H9 (cell line): ENCODE data around the gene SIX3. TPM values are rescaled to one million over a fixed set of nuclear protein-coding genes. Genes with fewer than 3 reads are reported as not detected.

ENCODE experiments used
- DNase-seq: peaks from one replicate; pipeline ENCODE4 v3.0.0-alpha.2; 2017
- H2AFZ ChIP-seq: one replicate; pipeline ENCODE4 v1.6.1; 2013; ENCODE audit warnings: mild to moderate bottlenecking, low read length, control low read depth, moderate library complexity
- H2AK5ac ChIP-seq: 2 replicates; pipeline ENCODE4 v1.6.1; 2013; ENCODE audit warnings: low read length, control low read depth, mixed read lengths; ENCODE audit not compliant: insufficient read length
- H2BK120ac ChIP-seq: one replicate; pipeline ENCODE4 v1.6.1; 2013; ENCODE audit warnings: low read depth, mild to moderate bottlenecking, low read length, control low read depth, inconsistent platforms; ENCODE audit not compliant: poor library complexity, severe bottlenecking
- H2BK12ac ChIP-seq: 2 replicates; pipeline ENCODE4 v1.6.1; 2013; ENCODE audit warnings: low read length, control low read depth, mixed read lengths, low read depth; ENCODE audit not compliant: insufficient read length
- H2BK15ac ChIP-seq: 2 replicates; pipeline ENCODE4 v1.6.1; 2013; ENCODE audit warnings: low read depth, low read length, control low read depth
- H2BK20ac ChIP-seq: one replicate; pipeline ENCODE4 v1.6.1; 2013; ENCODE audit warnings: low read depth, mild to moderate bottlenecking, low read length, control low read depth, inconsistent platforms; ENCODE audit not compliant: poor library complexity, severe bottlenecking
- H2BK5ac ChIP-seq: 2 replicates; pipeline ENCODE4 v1.6.1; 2013; ENCODE audit warnings: low read length, control low read depth, mixed read lengths; ENCODE audit not compliant: insufficient read length
- H3K14ac ChIP-seq: 2 replicates; pipeline ENCODE4 v1.6.1; 2013; ENCODE audit warnings: low read length, control low read depth; ENCODE audit not compliant: insufficient read depth
- H3K18ac ChIP-seq: 2 replicates; pipeline ENCODE4 v1.6.1; 2013; ENCODE audit warnings: low read depth, mild to moderate bottlenecking, mixed read lengths, low read length, control low read depth; ENCODE audit not compliant: insufficient read length
- H3K23ac ChIP-seq: 2 replicates; pipeline ENCODE4 v1.6.1; 2013; ENCODE audit warnings: low read length, control low read depth, mixed read lengths, low read depth; ENCODE audit not compliant: insufficient read length
- H3K23me2 ChIP-seq: 2 replicates; pipeline ENCODE4 v1.6.1; 2013; ENCODE audit warnings: low read depth, mild to moderate bottlenecking, mixed read lengths, low read length, control low read depth; ENCODE audit not compliant: insufficient read length, poor library complexity, severe bottlenecking
- H3K27ac ChIP-seq: 2 replicates; pipeline ENCODE4 v1.5.1; 2013; ENCODE audit warnings: low read length, control low read depth, mixed read lengths, low read depth; ENCODE audit not compliant: insufficient read length
- H3K27me3 ChIP-seq: 2 replicates; pipeline ENCODE4 v1.6.1; 2013; ENCODE audit warnings: low read length, control low read depth, inconsistent platforms; ENCODE audit not compliant: insufficient read depth
- H3K4ac ChIP-seq: 2 replicates; pipeline ENCODE4 v1.6.1; 2013; ENCODE audit warnings: low read depth, mild to moderate bottlenecking, control low read depth, inconsistent platforms, low read length, moderate library complexity
- H3K4me1 ChIP-seq: 2 replicates; pipeline ENCODE4 v1.6.1; 2013; ENCODE audit warnings: low read length, control low read depth, inconsistent platforms; ENCODE audit not compliant: insufficient read depth
- H3K4me2 ChIP-seq: 2 replicates; pipeline ENCODE4 v1.6.1; 2013; ENCODE audit warnings: low read length, control low read depth, mixed read lengths; ENCODE audit not compliant: insufficient read length, insufficient read depth
- H3K56ac ChIP-seq: 2 replicates; pipeline ENCODE4 v1.6.1; 2013; ENCODE audit warnings: low read depth, mild to moderate bottlenecking, mixed read lengths, low read length, control low read depth; ENCODE audit not compliant: insufficient read length
- H3K79me1 ChIP-seq: 2 replicates; pipeline ENCODE4 v1.6.1; 2013; ENCODE audit warnings: low read depth, mild to moderate bottlenecking, moderate library complexity, low read length, control low read depth, inconsistent platforms; ENCODE audit not compliant: insufficient read depth, poor library complexity, severe bottlenecking
- H3K79me2 ChIP-seq: 2 replicates; pipeline ENCODE4 v1.6.1; 2013; ENCODE audit warnings: low read length, control low read depth, inconsistent platforms; ENCODE audit not compliant: insufficient read depth
- H3K9ac ChIP-seq: 2 replicates; pipeline ENCODE4 v1.6.1; 2013; ENCODE audit warnings: low read length, control low read depth, mixed read lengths; ENCODE audit not compliant: insufficient read length; ENCODE audit errors: extremely low read depth
- H3K9me3 ChIP-seq: one replicate; pipeline ENCODE4 v1.6.1; 2013; ENCODE audit warnings: low read depth, low read length, inconsistent platforms; ENCODE audit not compliant: control insufficient read depth
- H3T11ph ChIP-seq: one replicate; pipeline ENCODE4 v1.6.1; 2013; ENCODE audit warnings: mild to moderate bottlenecking, low read length, control low read depth, inconsistent platforms
- H4K20me1 ChIP-seq: one replicate; pipeline ENCODE4 v1.6.1; 2013; ENCODE audit not compliant: control insufficient read depth, insufficient read length, insufficient read depth
- H4K5ac ChIP-seq: 2 replicates; pipeline ENCODE4 v1.6.1; 2013; ENCODE audit warnings: low read depth, mild to moderate bottlenecking, mixed read lengths, low read length, control low read depth; ENCODE audit not compliant: insufficient read length
- H4K8ac ChIP-seq: replicated peaks from 2 replicates; pipeline ENCODE4 v1.6.1; 2013; ENCODE audit warnings: low read length, control low read depth, mixed read lengths, low read depth; ENCODE audit not compliant: insufficient read length
- H4K91ac ChIP-seq: 2 replicates; pipeline ENCODE4 v1.6.1; 2013; ENCODE audit warnings: low read depth, mild to moderate bottlenecking, moderate library complexity, mixed read lengths, low read length, control low read depth; ENCODE audit not compliant: insufficient read length
- H3K27ac Mint-ChIP-seq, 3 experiments: 2 replicates in 2 of 3; 3 replicates in 1 of 3; pipeline ENCODE4 v1.8.0; 2020 to 2021; ENCODE audit warnings: mixed read lengths in 3 of 3, mild to moderate bottlenecking in 1 of 3, moderate library complexity in 1 of 3
- H3K27me3 Mint-ChIP-seq: 2 replicates; pipeline ENCODE4 v1.8.0; 2021; ENCODE audit warnings: low read depth, mild to moderate bottlenecking, moderate library complexity, mixed read lengths
- H3K36me3 Mint-ChIP-seq, 3 experiments: 2 replicates in 2 of 3; 3 replicates in 1 of 3; pipeline ENCODE4 v1.8.0; 2020 to 2021; ENCODE audit warnings: low read depth in 3 of 3, mixed read lengths in 3 of 3; ENCODE audit not compliant: insufficient read depth in 1 of 3
- H3K4me1 Mint-ChIP-seq, 2 experiments: 2 replicates each; pipeline ENCODE4 v1.8.0; 2020; ENCODE audit warnings: mixed read lengths in 2 of 2
- H3K4me3 Mint-ChIP-seq, 2 experiments: 2 replicates in 1 of 2; 3 replicates in 1 of 2; pipeline ENCODE4 v1.8.0; 2020 to 2021; ENCODE audit warnings: mild to moderate bottlenecking in 2 of 2, mixed read lengths in 2 of 2, moderate library complexity in 1 of 2
- H3K9me3 Mint-ChIP-seq, 2 experiments: 2 replicates in 1 of 2; 3 replicates in 1 of 2; pipeline ENCODE4 v1.8.0; 2020; ENCODE audit warnings: mild to moderate bottlenecking in 2 of 2, mixed read lengths in 2 of 2, moderate library complexity in 1 of 2
- CTCF ChIP-seq: fragments of 200-600 bp; sonication (generic); conservative IDR thresholded peaks from 3 replicates; pipeline ENCODE4 v1.8.0; 2021; ENCODE audit warnings: antibody characterized with exemption, mild to moderate bottlenecking
- WGBS: extraction: QIAGEN DNeasy Blood & Tissue Kit; methylation state at CpG from one replicate; pipeline ENCODE4 v1.1.7; 2013; ENCODE audit warnings: missing lambda C conversion rate, low lambda C conversion rate, mixed read lengths; ENCODE audit not compliant: insufficient read length; ENCODE audit errors: extremely low coverage; 5-methylcytosine and 5-hydroxymethylcytosine counted together
- total RNA-seq: library from RNA; stranded (reverse); gene quantifications from 2 replicates; pipeline ENCODE4 v1.2.1, GENCODE V29; 2021

The SIX3 gene
- total RNA-seq, 1 experiment from 2014 or later, result 0.55 TPM

- Histone ChIP-seq H3K23me2 (peaks cover 16% of the 10 kb centered on the region), H3K79me2 (no peaks in the 10 kb centered on the region), H2BK15ac (no peak overlapping the region), H2BK120ac (no peak overlapping the region), H3K4ac (no peak overlapping the region), H4K20me1 (no peaks in the 10 kb centered on the region), H3K4me1 (peaks cover 3% of the 10 kb centered on the region; the same call in 1 of the 2 replicates), H3K9me3 (no peaks in the 10 kb centered on the region), H2BK5ac (no peak overlapping the region), H3K18ac (no peak overlapping the region), H3T11ph (no peak overlapping the region), H3K9ac (no peak overlapping the region), H3K56ac (no peak overlapping the region), H3K79me1 (no peaks in the 10 kb centered on the region), H3K27ac (no peak overlapping the region), H4K91ac (no peak overlapping the region), H2AK5ac (no peak overlapping the region), H2BK20ac (no peak overlapping the region), H2BK12ac (no peak overlapping the region), H4K8ac (no peak overlapping the region), H3K23ac (no peak overlapping the region), H2AFZ (no peak overlapping the region), H4K5ac (no peak overlapping the region), H3K27me3 (peaks cover 86% of the 10 kb centered on the region), H3K14ac (no peak overlapping the region), H3K4me2 (peak overlapping the region; percentile 22)
- peaks cover 60 to 80% of the 10 kb centered on the region in 2 experiments for H3K4me1 Mint-ChIP-seq
- no peak for TF ChIP-seq CTCF
- H3K36me3 Mint-ChIP-seq, result peaks cover 0 to 20% (median 0%) of the 10 kb centered on the region in 3 experiments; a peak in 5 of 7 replicates
- WGBS, result no CpG with 5 or more reads among the region's 16 CpGs
- H3K27ac Mint-ChIP-seq, result no peak overlapping the region
- peaks cover 100% of the 10 kb centered on the region for H3K27me3 Mint-ChIP-seq
- DNase-seq, result peak; percentile 62
- peaks cover 0 to 7% of the 10 kb centered on the region in 2 experiments; a peak in 2 of 5 replicates for H3K9me3 Mint-ChIP-seq
- peak overlapping the region in 1 of 2 experiments; percentile 57; a peak in 4 of 5 replicates for H3K4me3 Mint-ChIP-seq
Observed at GRCh38 chr2:44945676-44946371, 4.3 kb downstream of the SIX3 start.
